Sigmoid colon (tissue), 7 donors: ENCODE results near the gene GP5. TPM values are rescaled to one million over a fixed set of nuclear protein-coding genes. Genes with fewer than 3 reads are reported as not detected.

Source experiments
- DNase-seq: peaks from one replicate; pipeline ENCODE4 v3.0.0-alpha.2; 2019
- H3K27ac ChIP-seq, 4 donors: fragments of 200-600 bp; sonication (generic); one replicate each; pipeline ENCODE4 v1.5.1; 2016 to 2019; ENCODE audit warnings: mild to moderate bottlenecking in 1 of 4
- H3K27me3 ChIP-seq, 3 donors: fragments of 200-600 bp; sonication (generic); one replicate each; pipeline ENCODE4 v1.5.1; 2019; ENCODE audit warnings: mild to moderate bottlenecking in 1 of 3
- H3K36me3 ChIP-seq, 4 donors: fragments of 200-600 bp; sonication (generic); one replicate each; pipeline ENCODE4 v1.5.1; 2016 to 2019
- H3K4me1 ChIP-seq, 4 donors: fragments of 200-600 bp; sonication (generic); one replicate each; pipeline ENCODE4 v1.5.1; 2017 to 2019
- H3K4me3 ChIP-seq, 4 donors: fragments of 200-600 bp; sonication (generic); one replicate each; pipeline ENCODE4 v1.5.1; 2017 to 2019; ENCODE audit warnings: mild to moderate bottlenecking in 2 of 4, moderate library complexity in 1 of 4
- H3K9me3 ChIP-seq, 4 donors: fragments of 200-600 bp in 3 of 4; sonication (generic) in 3 of 4; one replicate each; pipeline versions ENCODE4 v1.5.1 to v1.6.1; 2013 to 2019
- CTCF ChIP-seq, 4 experiments: fragments of 450-650 bp in 3 of 4; fragments of 200-600 bp in 1 of 4; IDR thresholded peaks; one replicate each; pipeline ENCODE4 v1.5.1; 2016 to 2019; ENCODE audit warnings: antibody characterized with exemption in 4 of 4, mild to moderate bottlenecking in 3 of 4, moderate library complexity in 2 of 4
- EP300 ChIP-seq, 4 donors: sonication (generic); formaldehyde crosslinking; IDR thresholded peaks; one replicate each; pipeline ENCODE4 v1.6.1; 2017; ENCODE audit warnings: antibody characterized with exemption in 4 of 4
- POLR2A ChIP-seq, 2 donors: fragments of 450-650 bp; IDR thresholded peaks; one replicate each; pipeline ENCODE4 v1.6.1; 2016; ENCODE audit warnings: antibody characterized with exemption in 2 of 2, mild to moderate bottlenecking in 2 of 2, moderate library complexity in 2 of 2
- POLR2AphosphoS5 ChIP-seq, 4 donors: sonication (generic); formaldehyde crosslinking; IDR thresholded peaks; one replicate each; pipeline ENCODE4 v1.6.1; 2017; ENCODE audit warnings: antibody characterized with exemption in 4 of 4
- WGBS, 2 donors: extraction: QIAGEN DNeasy Blood & Tissue Kit; methylation state at CpG; one replicate each; pipeline ENCODE4 v1.1.7; 2013; 5-methylcytosine and 5-hydroxymethylcytosine counted together
- intact Hi-C: fragments of 100-400 bp; cut with DNase I; formaldehyde crosslinking; loops from one replicate; pipeline ENCODE4 v1.15.1; 2023
- polyA plus RNA-seq, 3 donors: library from polyadenylated mRNA; stranded (reverse); fragments of 200-250 nt; gene quantifications; one replicate each; pipeline ENCODE4 v1.2.3, GENCODE V29; 2013
- total RNA-seq, 4 donors: library from RNA; depleted of rRNA; stranded (reverse); fragments of >200 nt; gene quantifications; one replicate each; pipeline ENCODE4 v1.1.0, GENCODE V29; 2016
- donor health status: healthy with polysubstance abuse.
- donor health status: Bipolar disorder and iron deficiency.
- donor health status: healthy.

Gene GP5
- total and polyA plus RNA-seq, 7 donors: 0.14 to 0.69 TPM; not detected in 5

- DNase-seq: no peak
- H3K9me3 ChIP-seq: peaks cover 0 to 2% (median 0%) of the 10 kb centered on the region in 4 donors
- H3K27me3 ChIP-seq: peaks cover 0 to 38% (median 19%) of the 10 kb centered on the region in 3 donors
- TF ChIP-seq POLR2A (IDR thresholded peaks at IDR 0.05) (no peak), EP300 (IDR thresholded peaks at IDR 0.05) (no peak), CTCF (IDR thresholded peaks at IDR 0.05) (no peak), POLR2AphosphoS5 (IDR thresholded peaks at IDR 0.05) (no peak)
- H3K27ac ChIP-seq: peak overlapping the region in 1 of 4 donors; percentile 34
- 14 to 71% methylated on average over 5 of the region's 5 CpGs for WGBS, 2 donors
- H3K36me3 ChIP-seq: no peaks in the 10 kb centered on the region
- H3K4me1 ChIP-seq: peaks cover 0 to 30% (median 23%) of the 10 kb centered on the region in 4 donors
- intact Hi-C loops: no loop called here
- no peak overlapping the region for H3K4me3 ChIP-seq
These were observed 3.9 kb downstream of the GP5 start for GRCh38 chr3:194395212-194395611.

GRCh38 chr3:194392576-194392975 is 6.5 kb downstream of the GP5 start:
- TF ChIP-seq CTCF (IDR thresholded peaks at IDR 0.05) (no peak), POLR2AphosphoS5 (IDR thresholded peaks at IDR 0.05) (no peak), EP300 (IDR thresholded peaks at IDR 0.05) (no peak), POLR2A (IDR thresholded peaks at IDR 0.05) (no peak)
- Histone ChIP-seq H3K4me1 (peaks cover 0 to 19% (median 15%) of the 10 kb centered on the region in 4 donors), H3K27ac (no peak overlapping the region), H3K4me3 (no peak overlapping the region), H3K9me3 (peaks cover 0 to 4% (median 0%) of the 10 kb centered on the region in 4 donors), H3K36me3 (no peaks in the 10 kb centered on the region), H3K27me3 (peaks cover 0 to 12% (median 6%) of the 10 kb centered on the region in 3 donors)
- intact Hi-C loops: no loop called here
- WGBS, 2 donors: 83 to 92% methylated on average over 7 of the region's 7 CpGs
- no peak for DNase-seq

GRCh38 chr3:194390835-194391234 is 8.2 kb downstream of the GP5 start:
- intact Hi-C loops: no loop called here
- no peaks in the 10 kb centered on the region for H3K27me3 ChIP-seq
- DNase-seq: no peak
- TF ChIP-seq EP300 (IDR thresholded peaks at IDR 0.05) (no peak), CTCF (IDR thresholded peaks at IDR 0.05) (no peak), POLR2A (IDR thresholded peaks at IDR 0.05) (no peak), POLR2AphosphoS5 (IDR thresholded peaks at IDR 0.05) (no peak)
- H3K36me3 ChIP-seq: no peaks in the 10 kb centered on the region
- H3K9me3 ChIP-seq: peaks cover 0 to 4% (median 0%) of the 10 kb centered on the region in 4 donors
- peaks cover 0 to 1% (median under 1%) of the 10 kb centered on the region in 4 donors for H3K4me1 ChIP-seq
- H3K27ac ChIP-seq: no peak overlapping the region
- no peak overlapping the region for H3K4me3 ChIP-seq

GRCh38 chr3:194389269-194389668 is 9.8 kb downstream of the GP5 start:
- Histone ChIP-seq H3K9me3 (peaks cover 0 to 4% (median 0%) of the 10 kb centered on the region in 4 donors), H3K27me3 (no peaks in the 10 kb centered on the region), H3K27ac (no peak overlapping the region), H3K4me1 (no peaks in the 10 kb centered on the region), H3K36me3 (no peaks in the 10 kb centered on the region), H3K4me3 (no peak overlapping the region)
- no peak for TF ChIP-seq POLR2AphosphoS5 (IDR thresholded peaks at IDR 0.05)
- no peak for TF ChIP-seq POLR2A (IDR thresholded peaks at IDR 0.05)
- no peak for TF ChIP-seq EP300 (IDR thresholded peaks at IDR 0.05)
- TF ChIP-seq CTCF (IDR thresholded peaks at IDR 0.05): no peak
- DNase-seq: no peak
- 71 to 81% methylated on average over 8 of the region's 8 CpGs for WGBS, 2 donors
- intact Hi-C loops: no loop called here

DNA sequence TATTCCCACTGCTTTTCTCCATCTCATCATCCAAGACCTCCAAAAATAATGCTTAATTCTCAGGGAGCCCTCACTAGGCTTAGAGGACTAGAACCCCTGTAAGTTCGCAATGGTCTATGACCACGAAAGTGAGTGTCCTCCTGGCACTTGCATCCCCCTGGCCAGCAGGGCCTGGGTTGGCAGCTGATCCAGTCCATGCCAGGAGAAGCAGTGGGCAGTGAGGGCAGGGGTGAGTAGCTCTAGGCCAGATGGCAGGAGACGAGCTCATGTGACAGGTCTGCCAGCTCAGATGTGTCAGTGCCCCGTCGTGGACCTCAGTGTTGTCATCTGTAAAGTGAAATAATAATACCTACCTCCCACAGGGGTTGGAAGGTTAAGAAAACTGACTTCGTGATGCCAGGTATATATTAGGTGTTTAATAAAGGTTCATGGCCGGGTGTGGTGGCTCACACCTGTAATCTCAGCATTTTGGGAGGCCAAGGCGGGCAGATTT is 11.1 kb downstream of the GP5 start:
- Histone ChIP-seq H3K4me1 (no peaks in the 10 kb centered on the region), H3K27ac (no peak overlapping the region), H3K4me3 (no peak overlapping the region), H3K36me3 (no peaks in the 10 kb centered on the region), H3K27me3 (no peaks in the 10 kb centered on the region), H3K9me3 (peaks cover 0 to 4% (median 0%) of the 10 kb centered on the region in 4 donors)
- 93 to 95% methylated on average over 8 of the region's 8 CpGs for WGBS, 2 donors
- no peak for DNase-seq
- intact Hi-C loops: no loop called here
- TF ChIP-seq POLR2AphosphoS5 (IDR thresholded peaks at IDR 0.05) (no peak), EP300 (IDR thresholded peaks at IDR 0.05) (no peak), CTCF (IDR thresholded peaks at IDR 0.05) (no peak), POLR2A (IDR thresholded peaks at IDR 0.05) (no peak)
